IPS-NIHi11 (cell line): ENCODE data around the gene ZNF205.
A peak's percentile ranks its signal among the peaks of the same experiment; 100 is the strongest.
"Not testable (repeated sequence)": the region's sequence is repeated elsewhere in the genome, so short reads cannot be mapped to it uniquely, and the experiment has no call there.

Experiments used
- DNase-seq: peaks from one replicate; pipeline ENCODE4 v3.0.0; 2012; ENCODE audit warnings: mixed read lengths, low spot score

Gene ZNF205

GRCh38 chr16:3131755-3132377 lies 19.5 kb downstream of the ZNF205 start:
- DNase-seq: peak; percentile 44

GRCh38 chr16:3133844-3134243 lies 21.5 kb downstream of the ZNF205 start:
- no peak for DNase-seq

DNA sequence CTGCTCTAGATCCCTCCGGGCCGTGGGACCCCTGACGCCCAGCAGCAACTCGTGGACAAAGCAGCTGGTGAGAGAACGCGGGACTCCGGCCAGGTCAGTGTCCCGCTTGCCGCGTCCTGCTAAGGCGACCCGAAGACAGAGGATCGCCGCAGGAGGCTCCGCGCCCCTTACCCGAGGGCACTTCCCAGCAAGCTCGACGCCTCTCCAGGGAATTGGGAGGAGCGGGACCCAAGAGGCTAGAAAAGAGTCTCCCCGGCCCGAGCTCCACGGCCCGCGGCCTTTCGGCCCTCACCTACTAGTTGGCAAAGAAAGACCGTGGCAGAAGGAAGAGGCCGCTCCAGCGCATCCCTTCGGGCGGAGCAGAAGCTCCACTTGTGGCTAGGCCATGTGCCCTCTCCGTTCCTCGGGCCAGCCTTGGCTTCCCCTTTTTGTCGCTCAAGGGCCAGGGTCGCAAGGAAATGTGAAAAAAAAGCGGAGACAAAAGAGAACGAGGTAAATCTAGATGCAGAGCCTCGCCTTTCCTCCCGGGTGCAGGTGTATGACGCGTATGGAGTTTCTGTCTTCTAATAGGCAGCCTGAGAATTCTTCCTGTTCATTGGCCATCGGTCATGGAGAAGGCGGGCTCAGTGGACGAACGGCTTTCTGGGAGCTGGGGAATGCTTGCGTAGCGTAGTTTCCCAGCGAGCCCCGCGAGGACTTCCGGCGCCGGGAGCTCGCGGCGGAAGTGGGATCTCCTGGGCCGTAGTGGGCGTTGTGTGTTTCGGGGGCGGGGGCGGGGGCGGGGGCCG lies 22.1 kb downstream of the ZNF205 start, which contains the start of gene ZNF213:
ZNF213 (plus strand) TSS at position 692 of the 788 bp plus-strand sequence. CDS start 2,252 bp downstream, outside the sequence.
- peak; percentile 90 for DNase-seq

DNA sequence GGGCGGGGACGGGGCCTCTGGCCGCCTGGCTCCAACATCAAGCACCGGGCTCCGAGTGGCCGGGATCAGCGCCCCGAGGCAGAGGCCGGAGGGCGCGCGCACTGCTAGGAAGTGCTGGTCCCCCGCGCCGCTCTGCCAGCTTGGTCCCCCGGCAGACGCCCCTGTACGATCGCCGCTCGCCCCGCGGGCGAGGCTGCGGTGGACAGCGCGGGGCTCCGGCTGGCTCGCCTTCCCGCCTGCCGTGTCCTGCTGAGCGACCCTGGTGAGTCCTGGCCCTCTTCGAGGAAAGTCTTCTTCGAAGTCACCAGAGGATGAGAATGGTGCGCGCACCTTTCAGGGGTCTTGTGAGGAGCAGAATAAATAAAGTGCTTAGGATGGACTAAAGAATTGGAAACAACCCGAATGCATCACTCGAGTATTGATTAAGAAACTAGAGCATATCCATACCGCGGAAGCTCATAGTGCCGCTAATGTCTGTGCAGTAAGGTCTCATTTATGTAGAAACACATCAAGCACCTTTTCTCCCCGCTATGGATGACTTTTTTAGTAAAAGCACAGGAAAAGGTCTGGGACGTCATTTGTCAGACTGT lies 22.8 kb downstream of the ZNF205 start:
- DNase-seq: no peak

DNA sequence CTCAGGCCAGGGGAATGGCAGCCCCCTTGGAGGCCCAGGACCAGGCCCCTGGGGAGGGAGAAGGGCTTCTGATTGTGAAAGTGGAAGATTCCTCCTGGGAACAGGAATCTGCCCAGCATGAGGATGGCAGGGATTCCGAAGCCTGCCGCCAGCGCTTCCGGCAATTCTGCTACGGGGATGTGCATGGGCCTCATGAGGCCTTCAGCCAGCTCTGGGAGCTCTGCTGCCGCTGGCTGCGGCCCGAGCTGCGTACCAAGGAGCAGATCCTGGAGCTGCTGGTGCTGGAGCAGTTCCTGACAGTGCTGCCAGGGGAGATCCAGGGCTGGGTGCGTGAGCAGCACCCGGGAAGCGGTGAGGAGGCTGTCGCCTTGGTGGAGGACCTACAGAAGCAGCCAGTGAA lies 24.9 kb downstream of the ZNF205 start:
- DNase-seq: no peak

DNA sequence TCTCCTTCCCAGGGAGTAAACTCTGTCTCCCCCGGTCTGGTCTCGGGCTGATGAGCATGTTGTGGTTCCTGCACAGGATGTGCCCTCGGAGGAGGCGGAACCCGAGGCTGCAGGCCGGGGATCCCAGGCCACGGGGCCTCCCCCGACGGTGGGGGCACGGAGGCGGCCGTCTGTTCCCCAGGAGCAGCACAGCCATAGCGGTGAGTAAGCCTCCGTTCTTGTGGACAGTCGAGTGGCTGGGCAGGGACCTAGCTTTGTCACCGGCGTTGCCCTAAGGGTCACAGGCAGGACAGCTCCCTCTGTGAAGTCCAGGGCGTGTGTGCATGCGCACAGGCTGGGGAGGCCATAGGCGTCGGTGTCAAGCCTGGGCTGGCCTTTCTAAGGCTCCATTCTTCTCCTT lies 26.0 kb downstream of the ZNF205 start:
- peak; percentile 3 for DNase-seq

GRCh38 chr16:3138823-3139426 lies 26.5 kb downstream of the ZNF205 start:
- DNase-seq: no peak

DNA sequence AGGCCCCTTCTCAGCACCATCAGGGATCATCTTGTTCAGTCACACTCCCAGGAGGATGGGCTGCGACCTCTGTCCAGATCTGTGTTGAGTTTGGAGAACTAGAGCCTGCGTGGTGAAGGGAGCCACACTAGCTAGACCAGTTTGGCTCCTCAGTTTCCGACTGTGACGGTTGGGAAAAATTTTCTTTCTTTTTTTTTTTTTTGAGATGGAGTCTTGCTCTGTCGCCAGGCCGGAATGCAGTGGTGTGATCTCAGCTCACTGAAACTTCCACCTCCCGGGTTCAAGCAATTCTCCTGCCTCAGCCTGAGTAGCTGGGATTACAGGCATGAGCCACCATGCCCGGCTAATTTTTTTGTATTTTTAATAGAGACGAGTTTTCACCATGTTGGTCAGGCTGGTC lies 27.2 kb downstream of the ZNF205 start:
- DNase-seq: not testable (repeated sequence)

- DNase-seq: no peak
These were observed 28.4 kb downstream of the ZNF205 start for GRCh38 chr16:3140603-3141427.

- no peak for DNase-seq
These were observed 29.5 kb downstream of the ZNF205 start for GRCh38 chr16:3141781-3142311.

DNA sequence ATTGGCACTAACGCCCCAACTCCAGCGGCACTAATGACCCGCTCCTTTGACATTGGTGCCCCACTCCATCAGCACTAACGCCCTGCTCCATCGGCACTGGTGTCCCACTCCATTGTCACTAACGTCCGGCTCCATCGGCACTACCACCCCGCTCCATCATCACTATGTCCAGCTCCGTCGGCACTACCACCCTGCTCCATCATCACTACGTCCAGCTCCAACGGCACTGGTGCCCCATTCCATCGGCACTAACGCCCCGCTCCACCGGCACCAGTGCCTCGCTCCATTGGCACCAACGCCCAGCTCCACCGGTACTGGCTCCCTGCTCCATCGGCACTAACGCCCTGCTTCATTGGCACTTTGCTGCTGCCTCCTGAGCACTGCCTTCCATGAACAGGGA lies 29.9 kb downstream of the ZNF205 start:
- DNase-seq: no peak

GRCh38 chr16:3142770-3143169 lies 30.4 kb downstream of the ZNF205 start:
- no peak for DNase-seq

GRCh38 chr16:3143189-3143588 lies 30.8 kb downstream of the ZNF205 start:
- no peak for DNase-seq

- no peak for DNase-seq
These were observed 31.4 kb downstream of the ZNF205 start for GRCh38 chr16:3143598-3144320.

GRCh38 chr16:3144321-3144983 lies 32.1 kb downstream of the ZNF205 start:
- no peak for DNase-seq

- no peak for DNase-seq
These were observed 32.8 kb downstream of the ZNF205 start for GRCh38 chr16:3145151-3145550.

GRCh38 chr16:3145660-3146059 lies 33.3 kb downstream of the ZNF205 start:
- DNase-seq: no peak

DNA sequence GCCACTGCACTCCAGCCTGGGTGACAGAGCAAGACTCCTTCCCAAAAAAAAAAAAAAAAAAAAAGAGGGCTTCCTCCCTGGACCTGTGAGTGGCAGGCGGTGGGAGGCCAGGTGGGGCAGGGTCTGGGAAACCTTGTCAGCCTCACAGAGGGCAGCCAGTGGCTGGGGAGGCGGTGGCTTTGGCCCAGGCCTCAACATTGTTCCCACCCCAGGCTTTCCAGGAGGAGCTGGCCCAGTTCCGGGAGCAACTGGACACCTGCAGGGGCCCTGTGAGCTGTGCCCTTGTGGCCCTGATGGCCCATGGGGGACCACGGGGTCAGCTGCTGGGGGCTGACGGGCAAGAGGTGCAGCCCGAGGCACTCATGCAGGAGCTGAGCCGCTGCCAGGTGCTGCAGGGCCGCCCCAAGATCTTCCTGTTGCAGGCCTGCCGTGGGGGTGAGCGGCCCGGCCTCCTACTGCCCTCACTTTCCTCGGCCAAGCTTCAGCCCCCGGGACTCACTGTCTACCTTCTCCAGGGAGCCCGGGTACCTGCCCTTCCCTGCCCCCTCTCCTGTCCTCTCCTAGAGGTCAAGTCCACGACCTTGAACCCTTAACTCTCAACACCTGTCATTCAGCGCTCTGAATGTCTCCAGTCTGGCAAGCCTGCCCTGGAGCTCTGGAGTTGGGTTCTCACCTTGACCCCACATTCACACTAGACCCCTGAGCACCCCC lies 34.8 kb downstream of the ZNF205 start:
- DNase-seq: no peak

- no peak for DNase-seq
These were observed 35.3 kb downstream of the ZNF205 start for GRCh38 chr16:3147757-3148104.
